COLO829 (cell line): ENCODE measurements around the gene DYNLT2.
A peak's percentile ranks its signal among the peaks of the same experiment; 100 is the strongest.

Experiments
- DNase-seq: peaks from one replicate; pipeline ENCODE4 v3.0.0; 2012; ENCODE audit warnings: low spot score

The DYNLT2 gene

DNA sequence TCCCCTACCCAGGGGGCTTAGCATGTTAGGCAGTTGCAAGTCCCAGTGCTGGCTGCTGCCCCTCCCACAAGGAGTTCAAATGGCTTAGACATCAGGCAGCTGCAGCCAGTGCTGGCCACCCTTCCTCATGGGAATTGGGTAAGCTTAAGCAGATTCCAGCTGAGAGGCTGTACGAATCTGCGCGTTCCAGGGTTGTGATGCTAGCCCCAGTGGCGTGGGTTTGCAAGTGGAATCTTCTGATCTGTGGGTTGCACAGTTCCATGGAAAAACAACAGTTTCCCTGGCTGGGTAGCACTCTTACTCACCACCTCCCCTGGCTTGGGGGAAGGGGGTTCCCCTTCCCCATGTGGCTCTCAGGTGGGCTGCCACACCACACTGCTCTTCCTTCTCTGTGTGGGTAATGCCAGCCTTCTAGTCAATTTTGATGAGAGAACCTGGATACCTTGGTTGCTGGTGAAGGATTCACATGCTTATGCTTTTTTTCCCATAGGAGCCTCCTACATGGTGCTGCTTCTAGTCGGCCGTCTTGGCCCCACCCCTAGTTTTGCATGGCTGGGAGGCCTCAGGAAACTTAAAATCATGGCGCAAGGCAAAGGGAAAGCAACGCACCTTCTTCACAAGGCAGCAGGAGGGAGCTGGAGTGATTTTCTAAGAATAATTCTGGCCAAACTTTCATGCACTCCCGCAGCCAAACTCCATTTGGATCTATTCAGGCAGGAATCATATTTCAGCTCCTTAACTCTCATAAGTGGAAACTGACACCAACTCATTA lies 13.0 kb downstream of the DYNLT2 start:
- DNase-seq = no peak

DNA sequence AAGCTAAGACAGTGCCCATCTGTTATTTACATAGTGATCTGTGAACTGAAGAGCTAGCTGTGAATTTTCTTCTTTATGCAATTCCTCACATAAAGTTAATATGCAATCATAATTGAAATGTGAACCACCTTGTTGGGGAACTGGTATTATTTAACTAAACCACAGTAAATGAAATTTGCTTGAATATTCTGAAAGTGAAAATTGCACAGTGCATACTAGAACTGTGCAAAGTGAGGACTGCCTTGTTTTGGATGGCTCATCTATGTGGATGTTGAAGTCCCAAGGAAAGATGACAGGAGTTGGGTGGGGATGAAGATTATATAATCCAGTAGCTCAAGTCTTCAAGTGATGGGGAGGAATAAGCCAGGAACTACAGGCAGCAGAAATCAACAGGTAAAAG lies 21.4 kb downstream of the DYNLT2 start:
- DNase-seq = no peak

GRCh38 chr6:169726963-169727362 lies 24.4 kb downstream of the DYNLT2 start:
- DNase-seq = no peak

DNA sequence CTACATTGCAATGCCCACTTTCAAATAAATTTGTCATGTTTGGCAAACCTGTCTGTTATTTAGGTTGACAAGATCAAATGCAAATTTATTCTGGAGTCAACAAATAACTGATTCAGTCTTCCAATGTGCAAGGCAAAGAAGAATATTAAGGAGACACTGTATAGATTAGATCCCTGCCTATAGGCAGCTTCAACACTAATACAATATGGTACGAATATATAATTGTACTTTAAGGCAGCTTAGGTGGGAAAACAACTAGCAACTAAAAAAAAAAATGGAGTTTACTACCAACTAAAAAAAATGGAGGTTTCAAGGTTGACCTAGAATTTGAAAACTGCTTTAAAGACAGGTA lies 25.3 kb downstream of the DYNLT2 start:
- no peak for DNase-seq

DNA sequence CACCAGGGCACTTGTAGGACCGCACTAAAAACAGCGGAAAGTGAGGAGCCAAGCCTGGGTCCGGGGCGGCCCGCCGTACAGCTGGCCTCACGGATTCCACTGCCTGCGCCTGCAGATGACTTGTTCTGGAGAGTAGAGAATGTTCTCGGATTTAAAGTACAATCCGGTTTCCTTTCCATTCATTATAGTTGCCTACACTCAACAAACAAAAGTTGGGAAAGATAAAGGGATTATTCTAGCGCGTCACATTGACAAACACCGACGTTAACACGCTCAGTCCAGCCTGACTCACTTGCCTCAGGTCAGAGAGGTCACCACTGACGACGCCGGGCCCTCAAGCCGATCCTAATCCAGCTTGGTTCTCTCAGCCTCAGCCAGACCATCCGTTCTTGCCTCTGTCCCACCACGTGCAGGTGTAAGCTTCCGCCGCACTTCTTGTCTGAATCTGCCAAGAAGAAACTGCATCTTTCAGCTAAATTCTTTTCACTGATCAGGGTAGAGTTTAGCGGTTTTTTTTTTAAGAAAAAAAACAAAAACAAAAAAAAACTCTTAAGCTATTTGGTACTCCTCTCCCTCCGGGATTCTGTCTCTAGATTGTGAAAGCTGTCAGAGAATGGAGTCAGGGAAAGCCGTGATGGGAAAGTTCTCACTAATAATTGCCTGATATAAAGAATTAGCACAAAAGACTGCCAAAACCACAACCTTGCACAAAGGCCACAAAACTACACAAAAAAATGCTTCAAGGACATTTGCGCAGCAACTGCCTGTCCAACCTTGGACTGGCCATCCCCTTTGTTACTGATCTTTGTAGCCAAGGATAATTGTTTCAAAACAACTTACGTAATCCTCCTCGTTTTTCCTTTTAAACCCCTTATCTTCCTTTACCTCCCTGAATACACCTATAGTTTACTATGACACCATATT lies 26.0 kb downstream of the DYNLT2 start:
- no peak for DNase-seq

DNA sequence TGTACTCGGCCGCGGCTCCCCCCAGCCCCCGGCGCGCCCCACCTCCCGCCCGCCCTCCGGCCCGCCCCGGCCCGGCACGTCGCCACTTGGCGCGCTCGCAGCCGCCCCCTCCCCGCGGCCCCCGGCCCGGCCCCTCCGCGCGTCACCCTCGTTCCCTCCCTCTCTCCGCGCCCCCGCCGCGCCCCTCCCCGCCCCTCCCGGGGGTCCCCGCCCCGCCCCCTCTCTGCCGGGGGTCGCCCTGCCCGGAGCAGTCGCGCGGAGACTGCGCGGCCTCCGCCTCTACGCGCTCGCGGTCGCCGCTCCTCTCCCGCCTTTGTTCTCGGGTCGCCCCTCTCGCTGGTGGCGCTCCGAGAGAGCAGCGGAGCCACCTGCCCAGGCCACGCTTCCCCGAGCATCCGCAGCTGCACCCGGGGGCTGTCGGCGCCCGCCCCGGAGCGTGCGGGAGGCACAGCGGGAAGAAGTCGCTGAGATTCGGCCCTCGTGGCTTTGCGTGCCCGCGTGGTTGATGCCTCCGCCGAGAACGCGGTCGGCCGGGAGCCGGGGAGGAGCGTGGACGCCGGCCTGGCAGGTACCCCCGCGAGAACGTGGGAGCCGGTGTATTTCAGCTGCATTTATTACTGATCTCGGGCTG lies 26.8 kb downstream of the DYNLT2 start, which contains the start of gene PHF10:
PHF10 (minus strand) TSS at position 7 of the 631 bp plus-strand sequence. CDS start 569 bp downstream, outside the sequence.
- no peak for DNase-seq

GRCh38 chr6:169723991-169724493 lies 27.3 kb downstream of the DYNLT2 start:
- DNase-seq = no peak

GRCh38 chr6:169723200-169723909 lies 28.0 kb downstream of the DYNLT2 start:
- DNase-seq = no peak

DNA sequence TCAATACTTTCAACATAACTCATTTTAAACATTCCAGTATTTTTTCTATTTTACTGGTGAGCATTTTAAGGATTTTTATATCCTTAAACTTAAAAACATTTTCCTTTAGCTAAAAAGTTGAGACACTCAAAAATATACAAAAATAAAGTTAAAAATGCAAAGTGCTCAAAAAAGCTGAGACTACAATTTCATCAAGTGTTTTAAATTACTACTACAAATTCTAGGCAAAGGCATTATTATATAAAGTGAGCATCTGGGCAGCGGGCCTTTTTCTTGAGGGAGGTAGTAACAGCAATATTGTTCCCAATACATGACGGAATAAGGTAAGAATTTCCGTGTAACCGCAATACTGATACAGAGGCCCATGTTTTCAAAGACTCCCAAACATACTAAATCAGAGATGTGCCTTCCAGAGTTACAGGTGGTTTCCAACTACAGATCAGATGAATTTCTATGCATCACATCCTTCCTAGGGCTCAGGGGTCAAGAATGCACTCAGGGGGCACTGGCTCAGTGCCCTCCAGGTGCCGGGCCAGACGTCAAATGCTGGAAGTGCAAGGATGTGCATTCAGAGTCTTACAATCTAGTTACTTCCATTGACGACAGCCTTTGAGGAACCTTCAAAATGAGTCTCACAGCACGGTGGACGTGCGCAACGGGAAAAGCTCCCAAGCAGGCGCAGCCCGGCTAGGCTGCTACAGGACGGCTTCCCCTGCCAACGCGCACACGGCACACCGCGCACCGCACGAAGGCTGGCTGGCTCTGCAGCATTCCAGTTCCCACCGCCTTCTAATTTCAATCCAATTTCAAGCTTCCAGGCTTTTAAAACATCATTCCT lies 28.8 kb downstream of the DYNLT2 start:
- DNase-seq = no peak

- DNase-seq = no peak
These were observed 31.0 kb downstream of the DYNLT2 start for GRCh38 chr6:169720207-169720855.

GRCh38 chr6:169719117-169719516 lies 32.3 kb downstream of the DYNLT2 start:
- DNase-seq = no peak

- DNase-seq = no peak
These were observed 36.8 kb downstream of the DYNLT2 start for GRCh38 chr6:169714595-169714994.

GRCh38 chr6:169714178-169714577 lies 37.2 kb downstream of the DYNLT2 start:
- no peak for DNase-seq

DNA sequence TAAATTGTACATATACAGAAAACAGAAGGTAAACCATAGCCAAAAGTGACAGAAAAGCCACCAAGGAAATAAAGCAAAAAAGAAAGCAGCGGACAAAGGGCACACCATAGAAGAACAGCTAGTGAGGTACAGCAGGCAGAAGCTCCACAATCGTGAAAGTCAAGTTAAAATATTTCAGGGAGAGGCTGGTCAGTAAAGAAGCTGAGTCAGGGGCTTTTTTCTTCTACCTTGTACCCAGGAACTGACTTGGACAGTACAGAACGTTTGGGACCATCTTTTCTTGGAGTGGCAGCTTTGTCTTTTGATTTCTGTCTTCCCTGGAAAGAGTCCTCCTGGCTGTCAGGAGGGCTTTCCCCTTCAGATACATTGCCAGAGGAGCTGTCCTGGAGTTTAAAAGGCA lies 41.4 kb downstream of the DYNLT2 start:
- DNase-seq = no peak

DNA sequence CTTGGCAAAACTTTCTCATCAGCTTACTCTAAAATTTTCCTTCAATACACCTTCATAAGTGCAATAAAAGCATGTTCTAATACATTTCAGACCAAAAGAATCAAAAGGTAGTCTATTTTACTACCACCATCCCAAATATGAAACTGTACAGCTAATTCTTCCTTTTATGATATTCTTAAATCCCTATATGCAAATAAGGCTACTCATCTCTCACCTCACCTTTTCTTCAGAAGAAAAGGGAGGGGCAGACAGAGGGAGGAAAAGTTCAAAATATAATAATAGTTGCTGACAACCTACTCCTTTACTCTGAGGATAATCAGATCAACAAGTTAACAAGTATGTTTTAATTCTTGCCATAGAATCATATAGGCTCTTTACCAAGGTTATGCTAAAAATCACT lies 42.1 kb downstream of the DYNLT2 start:
- DNase-seq = no peak

DNA sequence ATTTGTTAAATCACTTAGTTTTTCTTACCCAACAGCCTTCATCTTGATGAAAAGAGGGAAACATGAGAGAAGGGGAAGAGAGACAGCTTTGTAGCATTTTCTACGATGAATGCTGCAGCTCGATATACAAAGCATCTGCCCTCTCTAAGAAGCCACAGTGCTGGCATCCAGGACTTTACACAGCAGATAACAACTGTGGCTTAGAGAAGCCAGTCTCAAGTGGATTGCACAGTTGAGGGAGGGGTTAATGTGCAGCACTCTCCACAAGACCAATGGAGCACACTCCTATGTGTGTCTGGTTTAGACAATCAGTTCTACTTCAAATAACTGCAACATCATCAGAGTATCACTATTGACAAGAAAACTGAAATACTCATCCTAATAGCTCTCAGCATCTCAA lies 43.6 kb downstream of the DYNLT2 start:
- DNase-seq = no peak

DNA sequence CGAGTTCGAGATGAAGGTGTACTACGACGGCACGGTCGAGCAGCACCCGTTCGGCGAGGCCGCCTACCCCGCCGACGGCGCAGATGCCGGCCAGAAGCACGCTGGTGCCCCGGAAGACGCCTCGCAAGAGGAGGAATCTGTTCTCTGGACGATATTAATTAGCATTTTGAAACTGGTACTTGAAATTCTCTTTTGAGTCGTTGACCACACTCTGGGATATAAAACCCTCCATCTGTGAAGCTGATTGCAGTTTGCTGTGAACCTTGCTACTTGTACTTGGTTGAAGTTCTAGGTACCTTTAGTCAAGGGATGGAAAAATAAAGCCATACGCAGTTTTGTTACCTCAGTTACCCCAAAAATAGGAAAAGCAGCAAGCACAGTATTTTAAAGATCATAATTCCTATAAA lies 48.5 kb downstream of the DYNLT2 start:
- DNase-seq = no peak

GRCh38 chr6:169701954-169702839 lies 49.2 kb downstream of the DYNLT2 start, which contains the start of the genes C6orf120 and WDR27:
Gene C6orf120 (plus strand): TSS chr6:169702126. CDS start chr6:169702460, 334 bp downstream.
Gene WDR27 (minus strand): TSS chr6:169702029. CDS start chr6:169689005, 13,024 bp downstream.
- DNase-seq = peak; percentile 90

DNA sequence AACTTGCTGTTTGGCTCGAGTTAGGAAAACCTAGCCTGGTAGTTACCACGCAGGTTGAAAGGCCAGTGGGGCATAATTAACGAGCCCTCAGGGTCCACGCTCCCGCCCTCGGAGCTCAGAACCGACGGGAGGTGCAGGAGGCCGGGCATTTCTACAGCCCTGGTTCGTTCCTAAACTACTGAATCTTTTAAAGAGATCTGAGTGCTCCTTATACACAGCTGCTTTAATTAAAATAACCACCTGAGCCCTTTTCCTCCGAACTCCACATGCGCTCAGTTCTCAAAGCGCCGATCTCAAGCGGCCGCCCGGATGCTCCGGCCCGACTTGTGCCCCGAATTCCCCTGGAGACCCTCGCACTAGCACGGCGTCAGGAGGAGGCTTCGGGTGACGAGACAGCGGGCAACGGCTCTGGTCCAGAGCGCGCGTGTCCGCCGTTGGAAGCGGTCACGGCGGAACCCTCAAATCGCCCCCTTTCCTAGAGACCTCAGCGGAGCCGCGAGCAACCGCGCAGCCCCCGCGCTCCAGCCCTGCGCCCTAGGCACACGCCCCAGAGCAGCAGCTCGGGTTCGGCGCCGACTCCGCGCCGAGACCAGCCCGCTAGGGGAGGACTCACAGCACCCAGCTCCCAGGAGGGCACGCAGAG lies 49.9 kb downstream of the DYNLT2 start:
- DNase-seq = no peak
